HepG2 (cell line): Measurements from ENCODE around the gene SDR39U1. TPM values are rescaled to one million over a fixed set of nuclear protein-coding genes. Genes with fewer than 3 reads are reported as not detected.

ENCODE experiments used
- ELF3 ChIP-seq: IDR thresholded peaks from 2 replicates; pipeline ENCODE4 v1.6.1; 2016; ENCODE audit warnings: missing genetic modification reagents, missing compliant biosample characterization
- PAX8 ChIP-seq: sonication (generic); formaldehyde crosslinking; IDR thresholded peaks from 2 replicates; pipeline ENCODE4 v1.8.0; 2022; ENCODE audit warnings: mild to moderate bottlenecking, missing genetic modification reagents, borderline replicate concordance
- TBX3 ChIP-seq: fragments of 450-650 bp; IDR thresholded peaks from 2 replicates; pipeline ENCODE4 v1.6.1; 2017; ENCODE audit warnings: antibody characterized with exemption, mild to moderate bottlenecking, inconsistent platforms, borderline replicate concordance
- TCF7 ChIP-seq: sonication (generic); IDR thresholded peaks from 2 replicates; pipeline ENCODE4 v1.6.1; 2016; ENCODE audit warnings: antibody characterized with exemption, low read depth
- ZFP36L1 ChIP-seq: sonication (generic); formaldehyde crosslinking; IDR thresholded peaks from 2 replicates; pipeline ENCODE4 v1.8.0; 2022; ENCODE audit warnings: mild to moderate bottlenecking, missing genetic modification reagents, moderate library complexity
- ZFP37 ChIP-seq: sonication (generic); formaldehyde crosslinking; IDR thresholded peaks from 2 replicates; pipeline ENCODE4 v1.4.0; 2020; ENCODE audit warnings: missing genetic modification reagents, borderline replicate concordance
- ZMYM4 ChIP-seq: sonication (generic); formaldehyde crosslinking; IDR thresholded peaks from 2 replicates; pipeline ENCODE4 v1.8.1; 2023; ENCODE audit warnings: mild to moderate bottlenecking, missing genetic modification reagents
- ZNF10 ChIP-seq: sonication (generic); formaldehyde crosslinking; IDR thresholded peaks from 2 replicates; pipeline ENCODE4 v1.4.0; 2020; ENCODE audit warnings: mild to moderate bottlenecking, low read depth, missing genetic modification reagents, borderline replicate concordance
- ZNF468 ChIP-seq: sonication (generic); formaldehyde crosslinking; IDR thresholded peaks from 2 replicates; pipeline ENCODE4 v1.8.0; 2022; ENCODE audit warnings: mild to moderate bottlenecking, moderate library complexity, missing genetic modification reagents
- ZNF737 ChIP-seq: sonication (generic); formaldehyde crosslinking; IDR thresholded peaks from 2 replicates; pipeline ENCODE4 v1.5.0; 2020; ENCODE audit warnings: missing genetic modification reagents, mild to moderate bottlenecking, borderline replicate concordance
- ZZZ3 ChIP-seq: sonication (generic); formaldehyde crosslinking; IDR thresholded peaks from 2 replicates; pipeline ENCODE4 v1.4.0; 2020; ENCODE audit warnings: missing genetic modification reagents, mild to moderate bottlenecking, borderline replicate concordance
- polyA plus RNA-seq, 8 experiments: library from polyadenylated mRNA; depleted of rRNA in 3 of 8; stranded (reverse) in 7 of 8; unstranded in 1 of 8; fragments of >200 nt; fragmentation: Illumina TruSeq in 4 of 8; extraction: Trizol in 4 of 8; gene quantifications; 2 replicates each; pipeline versions ENCODE4 v1.2.1 to v1.2.3, GENCODE V29; 2011 to 2016; ENCODE audit warnings: low read depth in 4 of 8, missing spikeins in 1 of 8, mixed read lengths in 1 of 8; ENCODE audit not compliant: insufficient read depth in 1 of 8
- total RNA-seq, 5 experiments: library from RNA; depleted of rRNA; stranded (reverse); fragments of >200 nt; fragmentation: Illumina TruSeq; extraction: Trizol; gene quantifications; 2 replicates each; pipeline ENCODE4 v1.2.3, GENCODE V29; 2016; ENCODE audit warnings: low read depth in 1 of 5
- TF ChIP-seq, protein P1 (sequence below): sonication (generic); formaldehyde crosslinking; IDR thresholded peaks from 2 replicates; pipeline ENCODE4 v1.4.0; 2020; ENCODE audit warnings: mild to moderate bottlenecking, missing genetic modification reagents, borderline replicate concordance
- TF ChIP-seq, protein P2 (sequence below), 2 experiments: sonication (generic) in 1 of 2; formaldehyde crosslinking in 1 of 2; IDR thresholded peaks; 2 replicates each; pipeline versions ENCODE4 v1.6.1 to v1.9.0; 2014 to 2022; ENCODE audit warnings: antibody characterized with exemption in 1 of 2, borderline replicate concordance in 1 of 2, inconsistent platforms in 1 of 2, low read depth in 1 of 2, missing genetic modification reagents in 1 of 2
- TF ChIP-seq, protein P3 (sequence below): sonication (generic); formaldehyde crosslinking; IDR thresholded peaks from 2 replicates; pipeline ENCODE4 v1.4.0; 2020; ENCODE audit warnings: missing genetic modification reagents
- TF ChIP-seq, protein P4 (sequence below): sonication (generic); formaldehyde crosslinking; IDR thresholded peaks from 2 replicates; pipeline ENCODE4 v1.8.1; 2023; ENCODE audit warnings: missing genetic modification reagents, mild to moderate bottlenecking, borderline replicate concordance

Gene SDR39U1
- total and polyA plus RNA-seq, 2 of the 13 experiments (the other 11 are each of a cell fraction or from before 2014, with no cell fraction given), result 34.4 to 129 TPM

DNA sequence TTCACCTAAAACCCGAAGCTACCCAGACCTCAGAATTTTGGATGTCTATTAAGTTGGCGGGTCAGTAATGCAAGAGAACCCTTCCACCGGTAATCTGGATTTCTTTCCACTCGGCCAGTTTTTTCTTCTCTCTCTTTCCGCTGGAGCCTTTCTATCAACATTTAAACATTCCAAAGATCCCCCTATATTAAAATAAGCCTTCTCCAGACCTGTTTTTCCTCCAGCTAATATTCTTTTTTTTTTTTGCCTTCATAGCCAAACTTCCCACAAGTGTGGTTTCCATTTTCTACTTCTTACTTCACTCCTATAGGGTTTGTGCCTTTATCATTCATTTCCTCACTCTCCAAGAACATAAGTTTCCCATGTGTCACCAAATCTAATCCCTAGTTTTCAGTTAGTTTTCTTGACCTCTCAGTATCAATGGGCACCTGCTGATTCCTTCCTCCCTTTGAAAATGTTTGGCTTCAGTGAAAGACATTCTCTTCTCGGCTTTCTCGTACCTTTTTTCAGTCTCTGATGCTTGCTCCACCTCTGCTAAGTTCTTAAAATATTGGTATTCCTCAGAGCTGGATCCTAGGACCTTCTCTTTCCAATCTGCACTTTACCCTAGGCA lies 583 bp upstream of the SDR39U1 start (continued):
- TF ChIP-seq, protein P1, sequence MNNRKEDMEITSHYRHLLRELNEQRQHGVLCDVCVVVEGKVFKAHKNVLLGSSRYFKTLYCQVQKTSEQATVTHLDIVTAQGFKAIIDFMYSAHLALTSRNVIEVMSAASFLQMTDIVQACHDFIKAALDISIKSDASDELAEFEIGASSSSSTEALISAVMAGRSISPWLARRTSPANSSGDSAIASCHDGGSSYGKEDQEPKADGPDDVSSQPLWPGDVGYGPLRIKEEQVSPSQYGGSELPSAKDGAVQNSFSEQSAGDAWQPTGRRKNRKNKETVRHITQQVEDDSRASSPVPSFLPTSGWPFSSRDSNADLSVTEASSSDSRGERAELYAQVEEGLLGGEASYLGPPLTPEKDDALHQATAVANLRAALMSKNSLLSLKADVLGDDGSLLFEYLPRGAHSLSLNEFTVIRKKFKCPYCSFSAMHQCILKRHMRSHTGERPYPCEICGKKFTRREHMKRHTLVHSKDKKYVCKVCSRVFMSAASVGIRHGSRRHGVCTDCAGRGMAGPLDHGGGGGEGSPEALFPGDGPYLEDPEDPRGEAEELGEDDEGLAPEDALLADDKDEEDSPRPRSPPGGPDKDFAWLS, result 0 out of 2 replicates have a peak, but pooled peaks have one; percentile 51
- TF ChIP-seq TBX3 (no peak), ZNF10 (CRISPR knock-in tag) (no peak), TCF7 (no peak), ZZZ3 (no peak), ZMYM4 (no peak), PAX8 (no peak), ELF3 (CRISPR knock-in tag) (no peak), ZFP37 (CRISPR knock-in tag) (no peak), ZNF468 (CRISPR knock-in tag) (no peak), ZFP36L1 (CRISPR knock-in tag) (no peak; the same call in 1 of the 2 replicates), ZNF737 (no peak)
- TF ChIP-seq, protein P2, sequence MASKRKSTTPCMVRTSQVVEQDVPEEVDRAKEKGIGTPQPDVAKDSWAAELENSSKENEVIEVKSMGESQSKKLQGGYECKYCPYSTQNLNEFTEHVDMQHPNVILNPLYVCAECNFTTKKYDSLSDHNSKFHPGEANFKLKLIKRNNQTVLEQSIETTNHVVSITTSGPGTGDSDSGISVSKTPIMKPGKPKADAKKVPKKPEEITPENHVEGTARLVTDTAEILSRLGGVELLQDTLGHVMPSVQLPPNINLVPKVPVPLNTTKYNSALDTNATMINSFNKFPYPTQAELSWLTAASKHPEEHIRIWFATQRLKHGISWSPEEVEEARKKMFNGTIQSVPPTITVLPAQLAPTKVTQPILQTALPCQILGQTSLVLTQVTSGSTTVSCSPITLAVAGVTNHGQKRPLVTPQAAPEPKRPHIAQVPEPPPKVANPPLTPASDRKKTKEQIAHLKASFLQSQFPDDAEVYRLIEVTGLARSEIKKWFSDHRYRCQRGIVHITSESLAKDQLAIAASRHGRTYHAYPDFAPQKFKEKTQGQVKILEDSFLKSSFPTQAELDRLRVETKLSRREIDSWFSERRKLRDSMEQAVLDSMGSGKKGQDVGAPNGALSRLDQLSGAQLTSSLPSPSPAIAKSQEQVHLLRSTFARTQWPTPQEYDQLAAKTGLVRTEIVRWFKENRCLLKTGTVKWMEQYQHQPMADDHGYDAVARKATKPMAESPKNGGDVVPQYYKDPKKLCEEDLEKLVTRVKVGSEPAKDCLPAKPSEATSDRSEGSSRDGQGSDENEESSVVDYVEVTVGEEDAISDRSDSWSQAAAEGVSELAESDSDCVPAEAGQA (IDR thresholded peaks at IDR 0.05; ENCODE audit: low read depth), result no peak; the same call in 1 of the 2 replicates
- TF ChIP-seq, protein P2 (CRISPR knock-in tag; IDR thresholded peaks at IDR 0.05; ENCODE audit: borderline replicate concordance), result no peak
- TF ChIP-seq, protein P3, sequence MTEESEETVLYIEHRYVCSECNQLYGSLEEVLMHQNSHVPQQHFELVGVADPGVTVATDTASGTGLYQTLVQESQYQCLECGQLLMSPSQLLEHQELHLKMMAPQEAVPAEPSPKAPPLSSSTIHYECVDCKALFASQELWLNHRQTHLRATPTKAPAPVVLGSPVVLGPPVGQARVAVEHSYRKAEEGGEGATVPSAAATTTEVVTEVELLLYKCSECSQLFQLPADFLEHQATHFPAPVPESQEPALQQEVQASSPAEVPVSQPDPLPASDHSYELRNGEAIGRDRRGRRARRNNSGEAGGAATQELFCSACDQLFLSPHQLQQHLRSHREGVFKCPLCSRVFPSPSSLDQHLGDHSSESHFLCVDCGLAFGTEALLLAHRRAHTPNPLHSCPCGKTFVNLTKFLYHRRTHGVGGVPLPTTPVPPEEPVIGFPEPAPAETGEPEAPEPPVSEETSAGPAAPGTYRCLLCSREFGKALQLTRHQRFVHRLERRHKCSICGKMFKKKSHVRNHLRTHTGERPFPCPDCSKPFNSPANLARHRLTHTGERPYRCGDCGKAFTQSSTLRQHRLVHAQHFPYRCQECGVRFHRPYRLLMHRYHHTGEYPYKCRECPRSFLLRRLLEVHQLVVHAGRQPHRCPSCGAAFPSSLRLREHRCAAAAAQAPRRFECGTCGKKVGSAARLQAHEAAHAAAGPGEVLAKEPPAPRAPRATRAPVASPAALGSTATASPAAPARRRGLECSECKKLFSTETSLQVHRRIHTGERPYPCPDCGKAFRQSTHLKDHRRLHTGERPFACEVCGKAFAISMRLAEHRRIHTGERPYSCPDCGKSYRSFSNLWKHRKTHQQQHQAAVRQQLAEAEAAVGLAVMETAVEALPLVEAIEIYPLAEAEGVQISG, result no peak
- TF ChIP-seq, protein P4, sequence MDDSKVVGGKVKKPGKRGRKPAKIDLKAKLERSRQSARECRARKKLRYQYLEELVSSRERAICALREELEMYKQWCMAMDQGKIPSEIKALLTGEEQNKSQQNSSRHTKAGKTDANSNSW (CRISPR knock-in tag), result no peak
